Measurements from ENCODE around the gene SLC1A4.
A peak's percentile ranks its signal among the peaks of the same experiment; 100 is the strongest.
"Not testable (repeated sequence)": the region's sequence is repeated elsewhere in the genome, so short reads cannot be mapped to it uniquely, and the experiment has no call there.

Gene SLC1A4

DNA sequence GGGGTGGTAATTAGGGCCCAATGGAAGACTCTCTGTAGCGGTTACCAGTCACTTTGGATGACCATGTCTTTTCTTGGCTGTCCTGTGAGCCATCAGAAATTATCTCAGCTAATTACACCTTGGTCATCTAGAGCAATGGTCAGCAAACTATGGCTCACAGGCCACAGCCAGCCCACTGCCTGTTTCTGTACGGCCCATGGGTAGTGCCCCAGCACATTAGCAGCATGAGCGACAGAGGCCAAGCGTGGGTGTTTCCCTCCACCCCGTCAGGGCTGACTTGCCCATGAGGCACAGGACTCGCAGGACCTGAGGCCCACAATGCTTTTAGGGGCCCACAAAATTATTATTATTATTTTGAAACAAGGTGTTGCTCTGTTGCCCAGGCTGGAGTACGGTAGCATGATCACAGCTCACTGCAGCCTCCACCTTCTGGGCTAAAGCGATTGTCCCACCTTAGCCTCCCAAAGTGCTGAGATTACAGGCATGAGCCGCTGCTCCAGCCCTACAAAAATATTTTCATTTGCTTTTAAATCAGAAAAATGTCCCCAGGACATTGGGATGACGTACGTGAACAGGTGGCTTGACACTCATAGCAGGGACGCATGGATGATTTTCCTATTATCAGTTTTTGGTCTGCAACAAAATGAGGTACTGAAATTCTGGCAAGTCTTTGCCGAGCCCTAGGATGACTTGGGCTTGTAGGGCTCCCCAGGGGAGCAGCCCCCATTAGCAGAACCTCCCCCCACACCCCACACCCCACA lies 37.7 kb downstream of the SLC1A4 start:
- DNase-seq (ENCODE audit: low read depth): no peak

DNA sequence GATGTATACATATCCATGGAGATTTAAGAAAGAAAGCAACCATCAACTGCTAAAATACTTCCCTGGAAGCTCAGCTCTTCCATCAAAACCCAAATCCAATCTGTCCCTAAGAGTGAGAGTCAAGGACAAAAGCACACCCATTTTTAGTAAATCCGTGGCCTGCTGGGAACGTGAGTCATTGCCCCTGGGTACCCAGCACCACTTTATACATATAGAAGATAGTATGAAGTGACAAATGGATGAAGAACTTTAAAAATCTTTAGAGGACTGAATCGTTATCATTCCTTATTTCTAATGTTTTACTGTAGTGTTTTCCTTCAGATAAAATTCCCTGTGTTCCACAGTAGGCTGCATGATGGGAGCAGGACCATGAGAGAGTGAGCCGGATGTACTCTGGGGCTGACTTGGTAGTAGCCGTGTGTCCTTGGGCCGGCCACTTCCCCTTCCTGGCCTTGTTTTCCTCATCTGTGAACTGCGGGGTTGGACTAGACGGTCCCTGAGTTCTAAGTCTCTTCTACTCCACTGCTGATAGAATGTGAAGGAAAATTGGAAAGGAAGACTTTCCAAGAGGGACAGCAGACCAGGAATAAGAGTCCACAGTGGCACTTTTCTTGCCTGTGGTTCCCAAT lies 38.5 kb downstream of the SLC1A4 start:
- DNase-seq (ENCODE audit: low read depth): no peak

DNA sequence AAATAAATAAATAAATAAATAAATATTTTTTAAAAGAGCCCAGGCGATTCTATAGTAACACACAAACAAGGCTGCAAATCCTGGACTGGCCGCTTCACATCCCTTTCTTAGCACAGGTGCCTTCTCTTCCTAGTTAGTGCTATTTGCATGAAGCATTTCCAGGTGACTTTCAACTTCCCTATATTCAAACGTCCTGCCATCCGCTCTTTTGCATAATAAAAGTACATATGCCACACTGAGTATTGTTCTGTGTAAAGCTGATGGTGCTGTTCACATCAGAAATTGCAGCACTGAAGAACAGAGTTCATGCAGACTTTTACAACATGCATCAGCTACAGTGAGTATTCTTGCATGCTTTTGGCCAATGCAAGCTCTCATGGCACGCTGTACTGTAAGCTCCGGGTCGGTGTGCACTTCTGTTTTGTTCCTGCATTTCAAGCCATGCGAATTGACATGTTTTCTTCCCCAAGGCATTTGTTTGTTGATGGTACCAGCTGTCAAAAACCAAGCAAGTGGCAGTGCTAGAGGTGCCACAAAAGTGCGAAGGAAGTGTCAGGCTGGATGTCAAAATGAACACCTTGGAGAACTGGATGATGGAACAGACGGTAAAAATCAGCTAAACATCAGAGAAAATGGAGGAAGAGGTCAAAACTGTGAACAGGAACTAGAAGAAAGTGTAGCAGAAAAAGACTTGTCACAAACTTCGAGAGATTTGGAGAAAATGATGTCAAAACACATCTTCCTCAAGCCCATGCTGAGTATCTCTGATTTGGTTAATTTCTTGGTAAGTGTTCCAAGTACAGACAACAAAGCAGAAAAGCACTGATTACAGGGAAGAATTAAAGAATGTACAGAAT lies 41.5 kb downstream of the SLC1A4 start:
- no peak for DNase-seq (ENCODE audit: low read depth)

DNA sequence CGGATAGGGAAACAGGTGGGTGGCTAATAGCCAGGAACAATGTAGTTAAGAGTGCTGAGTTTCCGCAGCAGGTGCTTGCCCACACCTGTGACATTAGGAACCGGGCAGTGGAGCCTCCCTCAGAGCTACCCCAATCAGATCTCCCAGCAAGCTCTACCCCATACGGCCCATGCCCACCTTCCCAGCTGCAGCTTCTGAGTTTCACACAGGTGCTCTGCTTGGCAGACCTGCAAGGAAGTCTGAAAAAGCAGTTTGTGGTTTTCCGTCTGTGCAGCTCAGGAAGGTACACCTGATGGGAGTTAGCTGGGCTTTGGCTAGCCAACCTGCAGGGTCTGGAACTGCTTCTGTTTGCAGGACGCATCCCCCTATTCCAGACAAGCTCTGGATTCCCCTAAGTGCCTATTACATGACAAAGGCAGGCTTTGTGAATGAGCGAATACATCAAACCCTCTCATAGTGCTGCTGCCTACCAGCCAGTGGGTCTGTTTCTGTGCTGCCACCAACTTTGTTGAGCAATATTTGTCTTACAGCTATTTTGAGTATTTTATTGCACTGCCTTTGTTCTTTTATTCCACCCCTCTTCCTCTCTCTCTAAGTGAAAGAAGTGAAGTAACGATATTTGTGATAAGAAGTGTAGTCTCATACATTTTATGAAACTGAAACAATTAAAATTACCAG lies 42.3 kb downstream of the SLC1A4 start:
- DNase-seq (ENCODE audit: low read depth): no peak

DNA sequence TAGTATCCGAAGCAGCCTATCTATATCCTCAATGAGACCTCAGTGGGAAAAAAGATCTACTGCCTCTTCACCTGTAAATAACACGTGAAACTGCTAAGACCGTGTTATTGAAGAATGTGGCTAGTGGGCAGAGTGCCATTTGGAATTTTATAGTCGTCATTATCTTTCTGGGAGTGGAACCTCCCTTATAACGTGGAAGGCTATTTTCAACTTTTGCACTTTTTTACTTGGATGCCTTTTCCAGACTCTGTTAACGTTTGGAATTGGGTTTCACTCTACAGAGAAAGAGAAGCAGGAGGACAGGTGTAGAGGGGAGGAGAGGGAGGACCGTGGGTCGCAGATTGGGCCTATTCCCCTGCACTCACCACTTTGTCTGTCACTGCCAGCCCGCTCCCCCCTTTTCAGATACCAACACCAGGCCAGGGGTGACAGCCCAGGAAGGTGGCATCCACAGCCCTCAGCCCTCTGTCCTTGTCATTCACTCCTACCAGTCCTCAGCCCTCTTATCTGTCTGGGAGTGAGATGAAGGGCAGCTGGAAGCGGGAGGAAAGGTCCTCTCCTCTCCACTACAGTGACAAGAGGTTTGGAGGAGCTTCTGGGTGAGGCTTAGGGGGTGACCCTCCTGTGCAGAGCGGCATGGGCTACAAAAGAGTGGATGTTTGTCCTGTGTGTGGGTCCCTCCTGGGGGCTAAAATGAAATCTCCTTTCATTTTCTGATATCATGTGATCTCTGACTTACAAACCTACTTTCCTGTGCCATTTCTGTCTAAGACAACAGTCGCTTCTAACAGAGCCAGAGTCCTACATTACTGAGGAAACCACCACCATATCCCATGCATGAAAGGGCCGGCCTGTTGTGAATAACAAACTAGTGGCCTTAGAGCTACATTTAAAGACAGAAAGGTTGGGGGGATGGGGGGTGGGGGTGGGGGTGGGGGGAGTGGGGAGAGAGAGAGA lies 43.1 kb downstream of the SLC1A4 start:
- DNase-seq (ENCODE audit: low read depth): no peak

DNA sequence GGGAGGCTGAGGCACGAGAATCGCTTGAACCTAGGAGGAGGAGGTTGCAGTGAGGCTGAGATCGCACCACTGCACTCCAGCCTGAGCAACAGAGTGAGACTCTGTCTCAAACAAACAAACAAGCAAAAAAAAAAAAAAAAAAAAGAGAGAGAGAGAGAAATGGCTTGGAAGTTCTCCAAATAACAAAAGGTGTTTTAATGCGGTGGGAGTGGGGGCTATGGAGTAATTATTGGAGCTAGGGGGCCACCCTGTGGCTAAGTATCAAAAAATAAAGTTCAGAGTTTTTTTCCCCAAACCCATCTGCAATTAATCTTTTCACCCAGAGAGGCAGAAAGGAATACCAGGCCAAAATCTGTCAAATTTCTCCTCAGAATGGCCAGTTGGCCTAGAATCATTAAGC lies 44.0 kb downstream of the SLC1A4 start:
- no peak for DNase-seq (ENCODE audit: low read depth)

DNA sequence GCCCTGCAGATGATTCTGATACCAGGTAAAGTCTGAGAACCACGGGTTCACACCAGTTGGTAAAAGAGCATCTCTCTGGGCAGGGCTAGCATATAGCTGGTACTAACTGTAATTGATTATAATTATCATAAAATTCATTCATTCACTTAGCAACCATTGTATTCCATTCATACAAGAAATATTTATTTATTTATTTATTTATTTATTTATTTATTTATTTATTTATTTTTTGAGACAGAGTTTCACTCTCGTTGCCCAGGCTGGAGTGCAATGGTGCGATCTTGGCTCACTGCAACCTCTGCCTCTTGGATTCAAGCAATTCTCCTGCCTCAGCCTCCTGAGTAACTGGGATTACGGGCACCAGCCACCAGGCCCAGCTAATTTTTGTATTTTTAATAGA lies 44.5 kb downstream of the SLC1A4 start:
- DNase-seq (ENCODE audit: low read depth): not testable (repeated sequence)

DNA sequence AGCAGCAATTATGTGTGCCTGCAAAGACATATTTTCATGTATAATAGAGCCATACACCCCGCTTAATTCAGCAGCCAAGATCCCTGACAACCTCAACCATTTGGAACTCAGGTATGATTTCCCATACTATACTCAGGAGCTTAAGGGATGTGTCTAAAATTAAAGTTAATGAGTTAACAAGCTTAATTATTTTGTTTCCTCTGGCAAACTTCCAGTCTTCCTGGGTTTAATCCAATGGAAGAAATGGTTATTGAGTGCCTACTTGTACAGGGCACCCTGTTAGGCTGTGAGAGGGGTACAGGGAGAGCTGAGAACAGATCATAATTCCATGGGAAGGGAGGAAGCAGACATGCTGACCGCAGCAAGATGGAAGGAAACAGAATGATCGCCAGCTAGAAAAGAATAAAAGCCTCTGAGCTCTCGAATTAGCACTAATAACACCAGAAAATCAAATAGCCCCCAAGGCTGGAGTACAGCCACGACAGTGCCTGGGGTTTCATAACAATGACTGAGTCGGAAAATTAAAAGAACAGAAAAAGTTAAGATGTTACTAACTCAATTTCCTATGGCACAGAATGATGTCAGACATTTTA lies 46.2 kb downstream of the SLC1A4 start:
- DNase-seq (ENCODE audit: low read depth): no peak

DNA sequence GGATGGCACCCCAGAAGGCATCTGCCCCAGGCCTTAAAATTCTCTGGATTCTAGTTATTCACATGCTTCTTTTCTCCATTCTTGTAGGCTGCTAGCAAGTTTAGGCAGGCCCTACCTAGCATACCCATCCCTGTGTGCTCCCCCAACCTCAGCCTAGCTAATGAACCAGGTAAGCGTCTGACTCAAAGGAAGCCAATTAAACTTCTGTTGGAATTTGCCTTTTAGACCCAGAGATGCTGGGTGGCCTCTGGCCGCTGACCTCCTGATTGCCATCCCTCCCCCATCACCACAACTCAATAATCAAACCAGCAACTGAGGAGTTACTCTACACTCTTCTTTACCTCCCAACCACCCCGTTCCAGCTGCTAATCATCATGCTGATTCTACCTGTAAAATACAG lies 48.0 kb downstream of the SLC1A4 start:
- DNase-seq (ENCODE audit: low read depth): no peak

DNA sequence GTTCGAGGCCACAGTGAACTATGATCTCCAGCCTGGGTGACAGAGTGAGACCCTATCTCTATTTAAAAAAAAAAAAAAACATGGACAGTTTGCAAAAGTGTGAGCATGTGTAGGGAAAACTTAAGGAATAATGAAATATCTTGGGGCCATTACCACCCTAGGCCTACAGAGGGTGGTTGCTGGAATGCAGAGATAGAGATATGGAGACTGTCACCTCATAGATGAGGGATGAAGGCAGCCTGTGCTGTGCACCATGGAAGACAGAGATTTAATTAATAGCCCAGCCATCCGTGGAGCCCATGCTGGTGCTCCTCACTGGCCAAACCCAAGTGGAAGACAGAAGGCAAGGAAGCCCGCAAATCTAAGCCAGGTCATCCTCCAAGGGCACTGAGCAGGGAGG lies 50.4 kb downstream of the SLC1A4 start:
- no peak for DNase-seq (ENCODE audit: low read depth)

DNA sequence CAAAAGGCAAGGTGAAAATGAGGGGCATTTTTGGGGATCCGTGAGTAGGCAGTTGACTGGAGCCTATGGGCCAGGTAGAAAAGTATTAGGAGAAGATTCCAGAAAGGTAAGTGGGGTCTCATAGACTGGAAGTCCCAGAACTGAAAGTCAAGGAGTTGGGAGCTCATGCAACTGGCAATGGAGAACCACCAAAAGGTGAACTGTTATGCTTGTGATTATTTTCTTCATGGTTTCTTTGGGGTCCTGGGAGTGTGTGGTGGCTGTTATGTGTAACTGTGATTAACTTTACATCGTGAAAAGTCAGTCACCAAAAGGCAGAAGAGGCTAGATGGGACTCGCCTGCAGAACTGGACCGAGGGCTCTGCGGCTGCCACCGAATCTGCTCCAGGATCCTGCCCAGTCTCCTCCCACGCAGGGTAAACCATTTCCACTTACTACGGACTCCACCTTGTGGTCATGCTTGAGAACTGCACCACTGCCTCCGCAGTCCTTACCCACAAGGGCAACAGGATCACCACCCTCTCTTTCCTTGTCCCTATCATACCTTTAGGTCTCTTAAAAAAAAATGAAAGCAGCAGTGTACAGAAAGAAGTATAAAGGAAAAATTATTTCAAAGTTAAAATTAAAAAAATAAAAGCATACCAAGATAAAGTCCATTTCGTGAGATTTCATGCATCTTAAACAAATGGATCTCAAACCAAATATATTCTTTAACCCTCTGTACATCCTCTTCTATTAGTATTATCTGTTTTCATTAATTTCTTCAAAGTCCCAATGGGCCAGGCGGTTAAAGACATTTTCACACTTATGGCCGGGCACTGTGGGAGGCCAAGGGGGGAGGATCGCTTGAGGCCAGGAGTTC lies 51.4 kb downstream of the SLC1A4 start:
- DNase-seq (ENCODE audit: low read depth): peak; percentile 57

DNA sequence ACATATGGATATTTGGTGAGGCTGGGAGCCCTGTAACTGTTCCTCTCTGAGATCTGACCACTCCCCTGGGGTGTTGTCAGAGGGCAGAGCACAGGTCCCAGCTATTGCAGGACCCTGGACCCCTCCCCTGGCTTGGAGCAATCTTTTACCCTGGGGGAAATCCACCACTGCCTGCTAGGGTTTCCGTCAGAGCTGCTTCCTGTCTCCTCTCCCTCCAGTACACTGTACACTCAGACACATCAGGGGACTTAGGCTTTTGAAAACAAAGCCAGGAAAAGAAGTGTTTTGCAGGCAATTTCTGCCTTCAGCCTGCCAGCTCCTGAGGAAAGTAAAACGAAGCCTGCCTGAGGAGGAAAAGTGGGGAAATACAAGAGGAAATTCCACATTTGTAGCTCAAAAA lies 53.8 kb downstream of the SLC1A4 start:
- DNase-seq (ENCODE audit: low read depth): no peak

DNA sequence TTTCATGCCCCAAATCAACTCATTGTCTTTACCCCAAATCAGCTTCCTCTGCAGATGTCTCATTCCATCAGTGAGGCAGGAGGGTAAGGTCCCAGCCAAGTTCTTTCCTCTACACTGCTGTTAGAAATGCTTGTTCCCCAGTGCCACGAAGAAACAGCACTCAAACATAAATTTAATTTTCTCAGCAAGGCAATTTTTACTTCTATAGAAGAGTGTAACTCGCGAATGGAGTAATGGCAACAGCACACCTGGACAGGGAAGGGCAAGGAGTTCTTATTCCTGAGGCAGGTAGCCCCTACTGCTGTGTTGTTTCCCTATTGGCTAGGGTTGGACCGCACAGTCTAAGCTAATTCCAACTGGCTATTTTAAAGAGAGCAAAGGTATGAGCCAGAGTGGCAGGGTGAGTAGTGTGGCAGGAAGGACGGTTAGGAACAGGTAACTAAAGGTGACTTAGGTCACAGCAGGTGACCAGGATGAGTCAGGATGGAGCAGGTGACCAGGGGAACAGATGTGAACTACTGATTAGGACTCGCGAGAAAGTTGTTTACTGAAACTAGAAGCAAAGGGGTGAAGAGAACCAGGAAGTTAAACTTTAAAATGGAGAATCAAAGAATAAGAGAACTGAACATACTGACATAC lies 55.0 kb downstream of the SLC1A4 start:
- DNase-seq (ENCODE audit: low read depth): no peak

DNA sequence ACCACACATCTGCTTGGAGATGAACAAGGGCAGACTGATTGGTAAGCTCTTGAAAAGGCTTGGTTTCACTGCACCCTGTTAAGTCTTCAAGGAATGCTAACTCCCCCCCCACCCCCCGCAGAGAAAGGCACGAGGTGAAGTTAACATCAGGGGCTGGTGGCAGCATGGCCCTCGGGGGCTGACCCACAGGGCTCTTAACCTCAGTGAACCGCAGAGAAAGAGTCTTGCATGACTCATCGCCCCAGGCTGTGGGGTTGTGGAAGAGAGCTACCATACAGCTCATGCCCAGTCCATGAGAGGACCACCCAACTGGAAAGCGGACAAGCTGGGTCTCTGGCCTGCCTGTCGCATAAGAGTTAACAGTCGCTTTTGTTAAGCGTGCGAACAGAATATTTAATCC lies 56.5 kb downstream of the SLC1A4 start:
- DNase-seq (ENCODE audit: low read depth): no peak

DNA sequence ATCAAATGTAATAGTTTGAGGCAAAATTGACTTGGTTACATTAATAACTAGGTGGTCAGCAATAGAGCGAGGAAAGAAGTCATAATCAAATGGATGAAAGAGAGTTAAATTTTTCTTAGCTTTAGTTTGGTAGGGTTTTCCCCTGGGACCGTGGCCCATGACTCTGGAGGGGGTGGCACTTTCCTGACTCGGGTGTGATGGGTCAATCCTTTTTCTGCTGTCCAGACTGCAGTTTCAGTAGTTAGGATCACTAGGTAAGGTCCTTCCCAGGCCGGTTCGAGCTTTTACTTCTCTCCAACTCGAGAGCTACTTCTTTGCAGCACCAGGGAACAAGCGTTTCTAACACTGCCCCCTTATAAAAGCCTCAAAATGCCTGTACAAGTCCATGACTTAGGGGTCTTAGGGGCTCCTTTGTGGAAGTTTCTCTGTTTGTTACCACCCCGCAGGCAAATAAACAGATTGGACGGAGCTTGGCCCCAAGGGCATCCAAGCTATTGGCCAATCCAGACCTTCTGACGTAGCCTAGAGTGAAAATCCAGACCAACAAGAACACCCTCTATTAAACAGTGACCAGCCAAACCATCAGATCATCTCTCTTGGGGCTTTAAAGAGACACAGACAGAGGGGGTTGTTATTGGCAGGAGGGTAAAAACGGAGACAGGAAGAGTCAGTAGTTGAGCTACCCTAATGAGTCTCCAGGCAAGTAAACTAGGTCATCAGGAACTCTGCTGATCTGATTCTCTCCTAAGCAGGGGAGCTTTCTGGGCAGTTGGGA lies 57.6 kb downstream of the SLC1A4 start:
- no peak for DNase-seq (ENCODE audit: low read depth)

DNA sequence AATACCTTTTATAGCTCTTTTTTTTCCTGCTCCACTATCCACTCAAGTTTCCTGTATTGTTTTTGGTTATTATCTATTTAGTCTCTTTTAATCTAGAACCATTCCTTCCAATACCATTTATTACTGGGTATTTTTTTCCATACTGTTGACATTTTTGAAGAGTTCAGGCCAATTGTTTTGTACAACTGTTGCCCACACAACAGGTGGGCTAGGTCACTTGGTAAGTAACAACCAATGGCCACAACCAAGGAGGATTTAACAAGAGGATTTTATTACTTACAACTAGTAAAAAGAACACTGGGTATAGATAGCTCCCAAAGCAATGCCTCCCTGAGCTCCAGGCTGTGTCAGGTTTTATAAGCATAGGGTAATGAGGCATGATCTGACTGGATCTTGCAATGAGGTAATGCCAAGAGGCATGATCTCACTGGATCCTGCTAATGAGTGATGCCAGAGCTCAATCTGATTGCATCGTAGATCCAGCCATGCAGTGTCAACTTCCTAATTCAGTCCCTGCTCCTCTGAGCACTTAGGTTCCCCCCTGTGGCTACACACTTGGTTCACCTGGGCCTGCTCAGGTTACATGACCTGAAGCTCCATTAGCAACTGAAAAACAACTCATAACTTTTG lies 59.9 kb downstream of the SLC1A4 start:
- no peak for DNase-seq (ENCODE audit: low read depth)

DNA sequence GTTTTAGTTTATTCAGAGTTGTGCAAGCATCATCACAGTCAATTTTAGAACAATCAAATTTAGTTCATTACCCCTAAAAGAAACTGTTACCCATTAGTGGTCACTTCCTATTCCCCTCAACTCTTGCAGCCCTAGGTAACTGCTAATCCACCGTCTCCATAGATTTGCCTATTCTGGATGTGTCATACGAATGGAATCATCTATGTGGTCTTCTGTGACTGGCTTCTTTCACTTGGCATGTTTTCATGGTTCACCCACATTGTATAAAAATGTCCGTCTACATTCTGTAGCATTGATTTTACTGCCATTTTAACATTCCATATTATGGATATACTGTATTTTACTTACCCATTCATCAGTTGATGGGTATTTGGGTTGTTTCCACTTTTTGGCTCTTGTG lies 61.7 kb downstream of the SLC1A4 start:
- no peak for DNase-seq (ENCODE audit: low read depth)

DNA sequence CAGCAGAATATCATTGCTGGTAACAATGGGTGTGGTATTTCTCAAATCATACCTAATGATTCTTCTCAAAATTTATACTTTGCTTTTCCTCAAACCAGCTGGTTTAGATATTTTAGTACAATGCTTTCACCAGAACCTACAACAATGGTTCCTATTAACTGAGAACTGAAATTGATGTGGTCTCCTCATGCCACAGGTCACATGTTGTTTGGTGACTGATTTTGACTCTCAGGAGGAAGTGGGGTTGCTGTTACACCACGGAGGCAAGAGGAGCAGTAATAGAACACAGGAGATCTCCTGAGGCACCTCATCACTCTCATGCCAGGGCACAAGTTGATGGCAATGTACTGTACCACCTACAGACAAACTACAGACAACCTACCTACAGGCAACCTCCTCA lies 64.0 kb downstream of the SLC1A4 start:
- no peak for DNase-seq (ENCODE audit: low read depth)

All from activated T-helper 9 cell treated with anti-CD3 and anti-CD28 coated beads, Interleukin-2, amount 50 U/mL, for 16 hours (primary cell).